Measurements from ENCODE around the gene TPM2.

TPM2 gene

DNA sequence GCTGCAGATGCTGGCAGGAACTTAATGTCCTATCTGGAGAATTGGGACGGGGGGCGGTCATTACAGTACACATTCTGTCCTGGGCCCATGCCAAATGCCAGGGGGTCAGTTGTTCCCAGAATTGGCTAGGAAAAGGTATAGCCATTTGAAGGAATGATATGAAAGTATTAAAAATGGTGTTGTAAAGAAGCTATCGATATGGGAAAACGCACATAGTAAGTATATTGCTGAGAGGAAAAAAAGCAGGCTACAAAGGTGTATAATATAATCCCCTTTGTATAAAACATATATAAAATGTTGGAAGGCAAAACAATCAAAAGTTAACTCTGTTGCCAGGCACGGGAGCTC lies 24.3 kb downstream of the TPM2 start:
- peak overlapping the region; percentile 78 for H3K4me3 ChIP-seq (ENCODE audit: low read depth, low read length)
- no peaks in the 10 kb centered on the region for H3K27me3 ChIP-seq
- H3K9me3 ChIP-seq = no peaks in the 10 kb centered on the region
- TF ChIP-seq, protein P1, sequence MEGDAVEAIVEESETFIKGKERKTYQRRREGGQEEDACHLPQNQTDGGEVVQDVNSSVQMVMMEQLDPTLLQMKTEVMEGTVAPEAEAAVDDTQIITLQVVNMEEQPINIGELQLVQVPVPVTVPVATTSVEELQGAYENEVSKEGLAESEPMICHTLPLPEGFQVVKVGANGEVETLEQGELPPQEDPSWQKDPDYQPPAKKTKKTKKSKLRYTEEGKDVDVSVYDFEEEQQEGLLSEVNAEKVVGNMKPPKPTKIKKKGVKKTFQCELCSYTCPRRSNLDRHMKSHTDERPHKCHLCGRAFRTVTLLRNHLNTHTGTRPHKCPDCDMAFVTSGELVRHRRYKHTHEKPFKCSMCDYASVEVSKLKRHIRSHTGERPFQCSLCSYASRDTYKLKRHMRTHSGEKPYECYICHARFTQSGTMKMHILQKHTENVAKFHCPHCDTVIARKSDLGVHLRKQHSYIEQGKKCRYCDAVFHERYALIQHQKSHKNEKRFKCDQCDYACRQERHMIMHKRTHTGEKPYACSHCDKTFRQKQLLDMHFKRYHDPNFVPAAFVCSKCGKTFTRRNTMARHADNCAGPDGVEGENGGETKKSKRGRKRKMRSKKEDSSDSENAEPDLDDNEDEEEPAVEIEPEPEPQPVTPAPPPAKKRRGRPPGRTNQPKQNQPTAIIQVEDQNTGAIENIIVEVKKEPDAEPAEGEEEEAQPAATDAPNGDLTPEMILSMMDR (IDR thresholded peaks at IDR 0.05; ENCODE audit: low read depth, low read length) = no peak
- H3K36me3 ChIP-seq = peaks cover 4% of the 10 kb centered on the region
- DNase-seq = no peak
- H3K4me1 ChIP-seq = no peaks in the 10 kb centered on the region

GRCh38 chr9:35664531-35665470 lies 24.9 kb downstream of the TPM2 start, which contains the start of gene ARHGEF39:
Gene ARHGEF39, minus strand, starts transcription at chr9:35665195. Its CDS starts 26 bp downstream, at chr9:35665169.
- Histone ChIP-seq H3K4me1 (no peaks in the 10 kb centered on the region), H3K27me3 (no peaks in the 10 kb centered on the region), H3K4me3 (ENCODE audit: low read depth, low read length) (peak within 1 kb of the TSS; percentile 78), H3K9me3 (no peaks in the 10 kb centered on the region), H3K36me3 (peaks cover 4% of the 10 kb centered on the region)
- DNase-seq = peak; percentile 88
- TF ChIP-seq, protein P1 (IDR thresholded peaks at IDR 0.05; ENCODE audit: low read depth, low read length) = peak; percentile 36

- TF ChIP-seq, protein P1 (IDR thresholded peaks at IDR 0.05; ENCODE audit: low read depth, low read length) = no peak
- Histone ChIP-seq H3K27me3 (no peaks in the 10 kb centered on the region), H3K9me3 (no peaks in the 10 kb centered on the region), H3K4me1 (0 out of 2 replicates have a peak, but pooled peaks cover 3% of the 10 kb centered on the region), H3K36me3 (peaks cover 4% of the 10 kb centered on the region), H3K4me3 (ENCODE audit: low read depth, low read length) (no peak overlapping the region)
- no peak for DNase-seq
Measured at GRCh38 chr9:35662437-35662836, 27.3 kb downstream of the TPM2 start.

GRCh38 chr9:35661756-35662350 lies 27.9 kb downstream of the TPM2 start:
- DNase-seq = no peak
- TF ChIP-seq, protein P1 (IDR thresholded peaks at IDR 0.05; ENCODE audit: low read depth, low read length) = no peak
- no peaks in the 10 kb centered on the region for H3K9me3 ChIP-seq
- no peak overlapping the region for H3K4me3 ChIP-seq (ENCODE audit: low read depth, low read length)
- H3K36me3 ChIP-seq = peaks cover 4% of the 10 kb centered on the region
- H3K4me1 ChIP-seq = 0 out of 2 replicates have a peak, but pooled peaks cover 3% of the 10 kb centered on the region
- no peaks in the 10 kb centered on the region for H3K27me3 ChIP-seq

DNA sequence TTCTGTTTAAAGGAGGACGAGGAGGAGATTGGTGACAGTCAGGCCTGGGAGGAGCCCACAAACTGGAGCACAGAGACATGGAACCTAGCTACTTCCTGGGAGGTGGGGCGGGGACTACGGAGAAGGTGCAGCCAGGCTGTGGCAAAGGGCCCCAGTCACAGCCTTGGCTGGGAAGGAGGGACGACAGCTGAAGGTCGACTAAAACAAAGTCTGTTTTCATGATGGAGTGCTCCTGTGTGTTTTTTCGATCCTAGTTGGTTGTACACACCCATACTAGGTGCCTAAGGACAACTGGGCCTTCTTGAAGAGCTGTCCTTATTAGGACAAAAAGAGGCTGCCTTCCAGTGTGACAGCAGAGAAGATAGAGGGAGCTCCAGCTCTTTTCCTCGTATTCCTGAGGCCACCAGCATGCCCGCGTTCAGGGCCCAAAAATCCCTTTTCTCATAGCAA lies 28.7 kb downstream of the TPM2 start:
- H3K36me3 ChIP-seq = peaks cover 4% of the 10 kb centered on the region
- DNase-seq = no peak
- no peak overlapping the region for H3K4me3 ChIP-seq (ENCODE audit: low read depth, low read length)
- 0 out of 2 replicates have a peak, but pooled peaks cover 3% of the 10 kb centered on the region for H3K4me1 ChIP-seq
- no peaks in the 10 kb centered on the region for H3K27me3 ChIP-seq
- H3K9me3 ChIP-seq = no peaks in the 10 kb centered on the region
- TF ChIP-seq, protein P1 (IDR thresholded peaks at IDR 0.05; ENCODE audit: low read depth, low read length) = peak; percentile 41

Data from BE2C (cell line).